ENCODE measurements around the gene COL24A1.
"Not testable (repeated sequence)": the region's sequence is repeated elsewhere in the genome, so short reads cannot be mapped to it uniquely, and the experiment has no call there.

Gene COL24A1

DNA sequence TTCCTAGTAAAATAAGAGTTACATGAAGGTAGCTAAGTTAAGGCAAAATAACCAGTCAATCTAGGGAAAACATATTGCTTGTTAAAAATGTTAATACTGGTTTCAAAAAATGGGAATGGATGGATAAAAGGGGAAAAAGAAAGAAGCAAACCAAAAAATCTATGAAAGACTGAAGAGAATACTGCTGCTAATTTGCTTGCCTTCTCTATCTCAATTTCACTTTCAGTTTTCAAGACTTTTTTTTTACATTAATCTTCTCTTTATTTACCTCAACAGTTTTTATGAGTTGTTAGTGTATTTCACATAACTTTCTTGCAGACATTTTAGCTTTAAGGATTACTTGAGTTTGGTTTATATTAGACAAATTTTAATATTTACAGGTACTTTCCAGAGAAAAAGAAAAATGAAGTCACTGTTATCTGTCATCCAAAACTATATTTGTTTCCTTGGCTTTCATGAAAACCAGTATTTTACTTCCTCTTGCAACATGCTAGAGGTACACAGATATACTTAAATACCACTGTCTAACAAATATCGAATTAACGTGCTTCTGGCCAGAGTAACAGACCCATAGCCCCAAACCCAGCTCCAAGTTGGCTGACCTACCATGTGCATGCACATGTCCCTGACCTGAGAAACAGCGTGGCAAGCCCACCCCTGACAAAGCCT is 70.7 kb downstream of the COL24A1 start:
- in situ Hi-C loops (cut with MboI; ENCODE audit: low sequenced_read_pairs), result no loop called here

DNA sequence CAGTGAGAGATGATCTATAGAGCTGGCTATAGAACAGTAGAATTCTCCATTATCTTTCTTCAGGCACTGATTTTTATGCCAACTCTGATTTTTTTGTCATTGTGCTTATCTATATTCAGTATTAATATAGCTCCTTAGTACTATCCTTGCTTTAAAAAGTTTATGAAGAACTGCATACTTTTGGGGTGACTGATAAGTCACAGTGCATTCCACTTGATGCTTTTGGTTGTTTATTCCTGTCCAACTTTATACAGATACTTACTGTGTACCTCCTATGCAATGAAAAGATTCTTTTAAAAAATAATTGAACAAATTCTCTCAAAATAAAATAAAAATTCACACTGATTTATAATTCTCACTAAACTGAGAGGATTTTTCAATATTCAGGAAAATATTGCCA is 71.6 kb downstream of the COL24A1 start:
- in situ Hi-C loops (cut with MboI; ENCODE audit: low sequenced_read_pairs), result no loop called here

DNA sequence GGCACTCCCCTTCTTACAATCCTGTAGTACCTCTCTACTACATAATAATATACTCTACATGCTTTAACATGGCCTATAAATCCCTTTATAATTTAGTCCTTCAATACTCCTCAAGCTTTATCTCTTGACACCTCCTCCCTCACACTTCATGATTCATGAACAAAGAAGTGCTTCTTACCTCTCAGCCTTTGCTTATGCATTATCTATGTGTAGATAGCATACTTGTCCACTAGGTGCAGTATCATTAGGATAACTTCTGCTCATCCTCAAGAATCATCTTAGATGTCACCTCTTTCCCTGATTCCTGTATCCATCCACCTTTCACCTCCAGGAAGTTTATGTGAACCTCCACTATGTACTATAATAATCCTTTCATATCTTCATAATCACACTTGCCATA is 74.4 kb downstream of the COL24A1 start:
- in situ Hi-C loops (cut with MboI; ENCODE audit: low sequenced_read_pairs), result no loop called here

DNA sequence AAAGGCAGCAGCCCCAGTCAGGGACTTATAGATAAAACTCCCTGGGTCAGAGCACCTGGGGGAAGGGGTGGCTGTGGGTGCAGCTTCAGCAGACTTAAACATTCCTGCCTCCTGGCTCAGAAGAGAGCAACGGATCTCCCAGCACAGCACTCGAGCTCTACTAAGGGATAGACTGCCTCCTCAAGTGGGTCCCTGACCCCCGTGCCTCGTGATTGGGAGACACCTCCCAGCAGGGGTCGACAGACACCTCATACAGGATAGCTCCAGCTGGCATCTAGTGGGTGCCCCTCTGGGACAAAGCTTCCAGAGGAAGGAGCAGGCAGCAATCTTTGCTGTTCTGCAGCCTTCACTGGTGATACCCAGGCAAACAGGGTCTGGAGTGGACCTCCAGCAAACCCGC is 84.1 kb downstream of the COL24A1 start:
- in situ Hi-C loops (cut with MboI; ENCODE audit: low sequenced_read_pairs), result not testable (repeated sequence)

DNA sequence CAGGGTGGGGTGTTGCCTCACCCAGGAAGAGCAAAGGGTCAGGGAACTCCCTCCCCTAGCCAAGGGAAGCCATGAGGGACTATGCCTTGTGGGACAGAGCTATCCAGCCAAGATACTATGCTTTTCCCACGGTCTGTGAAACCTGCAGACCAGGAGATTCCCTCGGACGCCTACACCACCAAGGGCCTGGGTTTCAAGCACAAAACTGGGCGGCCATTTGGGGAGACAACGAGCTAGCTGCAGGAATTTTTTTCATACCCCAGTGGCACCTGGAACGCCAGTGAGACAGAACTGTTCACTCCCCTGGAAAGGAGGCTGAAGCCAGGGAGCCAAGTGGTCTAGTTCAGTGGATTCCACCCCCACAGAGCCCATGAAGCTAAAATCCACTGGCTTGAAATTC is 84.7 kb downstream of the COL24A1 start:
- in situ Hi-C loops (cut with MboI; ENCODE audit: low sequenced_read_pairs), result not testable (repeated sequence)

DNA sequence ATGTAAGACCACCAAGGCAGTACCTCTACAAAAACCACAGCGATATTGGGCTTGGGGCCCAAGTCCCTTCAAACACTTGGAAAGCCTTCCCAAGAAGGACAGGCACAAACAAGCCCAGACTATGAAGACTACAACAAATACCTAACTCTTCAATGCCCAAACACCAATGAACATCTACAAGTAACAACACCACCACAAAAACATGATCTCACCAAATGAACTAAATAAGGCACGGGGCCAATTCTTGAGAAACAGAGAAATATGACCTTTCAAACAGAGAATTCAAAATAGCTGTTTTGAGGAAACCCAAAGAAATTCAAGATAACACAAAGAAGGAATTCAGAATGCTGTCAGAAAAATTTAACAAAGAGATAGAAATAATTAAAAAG is 86.8 kb downstream of the COL24A1 start:
- in situ Hi-C loops (cut with MboI; ENCODE audit: low sequenced_read_pairs), result no loop called here

DNA sequence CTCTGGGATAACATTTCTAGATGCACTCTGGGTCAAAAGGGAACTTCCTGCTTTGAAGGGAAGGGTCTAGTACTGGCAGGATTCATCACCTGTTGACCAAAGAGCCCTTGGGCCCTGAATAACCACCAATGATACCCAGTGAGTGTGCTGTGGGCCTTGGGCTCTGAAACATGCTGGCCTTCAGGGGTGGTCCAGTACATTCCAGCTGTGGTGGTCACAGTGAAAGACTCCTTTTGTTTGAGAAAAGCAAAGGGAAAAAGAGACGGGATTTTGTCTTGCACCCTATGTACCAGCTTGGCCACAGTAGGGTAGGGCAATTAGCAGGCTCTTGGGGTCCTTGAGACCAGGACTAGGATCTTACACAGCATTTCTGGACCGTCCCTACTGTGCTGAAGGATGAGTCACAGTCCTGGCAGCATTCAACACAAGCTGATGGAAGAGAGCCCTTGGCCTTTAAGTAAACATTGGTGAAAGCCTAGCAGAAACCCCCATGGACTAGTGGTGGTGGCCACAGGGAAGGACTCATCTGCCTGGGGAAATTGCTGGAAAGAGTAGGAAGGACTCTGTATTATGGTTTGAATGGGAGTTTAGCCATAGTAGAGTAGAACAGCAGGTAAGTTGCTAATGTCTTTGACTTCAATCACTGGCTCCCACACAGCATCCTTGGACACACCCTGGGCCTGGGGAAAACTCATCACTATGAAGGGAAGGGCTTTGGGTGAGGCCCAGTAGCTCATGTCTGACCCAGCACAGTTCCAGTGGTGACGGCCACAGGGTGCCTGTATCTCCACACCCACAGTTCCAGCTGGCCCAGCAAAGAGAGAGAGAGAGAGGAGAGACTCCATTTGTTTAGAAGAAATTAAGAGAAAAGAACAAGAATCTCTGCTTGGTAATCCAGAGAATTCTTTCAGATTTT is 87.5 kb downstream of the COL24A1 start:
- in situ Hi-C loops (cut with MboI; ENCODE audit: low sequenced_read_pairs), result no loop called here

DNA sequence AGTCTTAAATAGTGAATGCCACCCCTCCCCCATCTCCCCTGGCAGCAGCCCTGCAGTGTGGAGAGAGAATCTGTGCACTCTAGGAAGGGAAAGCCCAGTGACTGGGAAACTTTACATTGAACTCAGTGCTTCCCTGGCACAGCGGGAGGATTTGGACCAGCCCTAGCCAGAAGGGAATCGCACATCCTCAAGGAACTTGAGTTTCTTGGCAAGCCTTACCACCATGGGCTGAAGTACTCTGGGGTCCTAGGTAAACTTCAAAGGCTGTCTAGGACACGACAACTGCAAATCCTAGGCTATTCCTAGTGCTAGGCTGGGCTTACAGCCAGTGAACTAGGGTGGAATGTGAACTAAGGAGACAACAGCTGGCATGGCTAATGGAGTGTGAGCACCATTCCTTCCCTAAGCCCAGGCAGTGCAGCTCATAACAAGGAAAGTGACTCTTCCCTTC is 88.3 kb downstream of the COL24A1 start:
- in situ Hi-C loops (cut with MboI; ENCODE audit: low sequenced_read_pairs), result no loop called here

DNA sequence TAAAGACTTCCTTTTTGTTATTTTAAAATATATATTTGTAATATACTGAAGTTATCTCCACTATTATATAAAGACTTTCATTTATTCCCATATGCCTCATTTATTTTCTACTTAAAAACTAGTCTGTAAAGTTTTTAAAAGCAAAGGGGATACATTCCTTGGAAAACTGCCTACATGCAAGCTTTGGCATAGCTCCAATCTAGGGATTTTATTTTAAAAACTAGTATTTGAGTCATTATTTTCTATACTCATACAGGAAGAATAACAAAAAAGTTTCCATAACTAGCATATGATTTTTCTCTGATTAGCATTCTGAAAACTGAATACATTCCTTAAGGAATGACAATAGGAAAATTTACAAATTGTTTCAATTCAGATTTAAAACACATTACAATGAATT is 88.9 kb downstream of the COL24A1 start:
- in situ Hi-C loops (cut with MboI; ENCODE audit: low sequenced_read_pairs), result no loop called here

DNA sequence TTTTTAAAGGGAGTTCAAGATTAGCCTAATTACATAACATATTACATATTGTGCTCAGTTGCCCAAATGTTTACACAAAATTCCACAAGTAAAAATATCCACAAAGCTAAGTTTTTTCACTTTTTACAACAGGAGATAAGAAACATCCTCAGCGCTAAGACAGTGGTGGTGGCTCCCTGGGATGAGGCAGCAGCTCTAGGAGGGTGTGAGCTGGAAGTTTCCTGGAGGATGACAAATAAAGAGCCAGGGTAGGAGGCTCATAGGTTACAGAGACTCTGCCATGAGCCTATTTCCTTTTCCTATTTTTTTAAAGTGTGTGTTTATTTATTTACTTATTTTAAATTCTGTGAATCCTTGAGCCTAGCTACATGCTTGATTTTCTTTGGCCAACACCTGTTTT is 91.7 kb downstream of the COL24A1 start:
- in situ Hi-C loops (cut with MboI; ENCODE audit: low sequenced_read_pairs), result no loop called here

DNA sequence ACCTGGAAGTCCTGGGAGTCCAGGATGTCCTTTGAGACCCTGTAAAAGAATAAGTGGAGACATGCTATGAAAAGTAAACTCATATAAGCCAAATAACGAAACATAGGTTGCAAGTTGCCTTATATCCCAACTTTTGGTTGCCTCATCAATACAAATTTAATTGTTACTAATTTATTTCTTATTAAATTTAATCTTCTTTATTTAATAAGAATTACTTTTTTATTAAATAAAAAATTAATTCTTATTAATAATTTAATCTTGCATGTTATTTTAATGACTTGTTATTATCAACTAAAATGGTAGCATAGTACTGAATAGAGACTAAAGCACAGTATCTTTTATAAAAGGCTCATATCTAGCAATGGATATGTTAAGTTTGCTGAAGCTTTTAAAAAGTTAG is 92.9 kb downstream of the COL24A1 start:
- in situ Hi-C loops (cut with MboI; ENCODE audit: low sequenced_read_pairs), result no loop called here

DNA sequence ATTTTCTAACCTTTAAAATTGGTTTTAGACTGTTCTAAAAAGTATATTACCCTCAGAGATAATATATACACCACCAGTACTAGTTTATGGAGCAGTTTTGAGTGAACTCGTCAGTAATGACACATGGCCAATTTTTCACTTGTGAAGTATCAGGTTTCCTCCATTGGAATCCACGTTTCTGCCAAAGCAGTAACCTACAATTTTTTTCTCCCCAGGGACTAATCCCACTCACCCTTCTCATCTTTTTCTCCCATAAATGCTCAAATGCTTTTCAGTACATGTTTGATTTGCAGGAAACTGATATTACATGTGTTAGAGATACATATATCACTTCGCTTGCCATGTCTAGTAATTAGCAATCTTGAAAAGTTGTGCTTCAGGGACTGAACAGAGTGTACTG is 94.1 kb downstream of the COL24A1 start:
- in situ Hi-C loops (cut with MboI; ENCODE audit: low sequenced_read_pairs), result no loop called here

DNA sequence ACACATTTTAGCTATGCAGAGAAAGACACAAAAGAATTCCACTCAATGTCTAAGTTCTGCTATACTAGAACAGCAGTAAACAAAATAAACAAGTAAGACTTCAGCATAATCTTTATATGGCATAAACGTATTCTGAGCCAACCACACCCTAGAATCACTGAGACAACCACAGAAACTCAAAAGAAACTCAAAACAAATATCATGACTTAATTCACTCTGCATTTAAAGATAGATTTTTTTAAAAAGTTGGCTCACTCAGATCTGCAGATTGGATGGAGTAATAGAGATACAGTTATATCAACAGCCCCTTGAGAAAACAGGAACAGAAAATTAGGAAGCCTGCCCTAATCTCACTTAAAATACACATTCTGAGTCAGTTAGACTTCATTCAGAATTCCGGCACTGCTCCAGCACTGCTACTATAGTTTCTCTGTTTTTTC is 95.0 kb downstream of the COL24A1 start:
- in situ Hi-C loops (cut with MboI; ENCODE audit: low sequenced_read_pairs), result no loop called here

DNA sequence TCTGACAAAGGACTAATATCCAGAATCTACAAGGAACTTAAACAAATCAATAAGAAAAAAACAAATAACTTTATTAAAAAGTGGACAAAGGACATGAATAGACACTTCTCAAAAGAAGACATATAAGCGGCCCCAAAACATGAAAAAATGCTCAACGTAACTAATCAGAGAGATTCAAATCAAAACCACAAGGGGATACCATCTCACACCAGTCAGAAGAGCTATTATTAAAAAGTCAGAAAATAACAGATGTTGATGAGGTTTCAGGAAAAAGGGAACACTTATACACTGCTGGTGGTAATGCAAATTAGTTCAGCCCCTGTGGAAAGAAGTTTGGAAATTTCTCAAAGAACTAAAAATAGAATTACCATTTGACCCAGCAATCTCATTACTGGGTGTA is 102.2 kb downstream of the COL24A1 start:
- in situ Hi-C loops (cut with MboI; ENCODE audit: low sequenced_read_pairs), result no loop called here

DNA sequence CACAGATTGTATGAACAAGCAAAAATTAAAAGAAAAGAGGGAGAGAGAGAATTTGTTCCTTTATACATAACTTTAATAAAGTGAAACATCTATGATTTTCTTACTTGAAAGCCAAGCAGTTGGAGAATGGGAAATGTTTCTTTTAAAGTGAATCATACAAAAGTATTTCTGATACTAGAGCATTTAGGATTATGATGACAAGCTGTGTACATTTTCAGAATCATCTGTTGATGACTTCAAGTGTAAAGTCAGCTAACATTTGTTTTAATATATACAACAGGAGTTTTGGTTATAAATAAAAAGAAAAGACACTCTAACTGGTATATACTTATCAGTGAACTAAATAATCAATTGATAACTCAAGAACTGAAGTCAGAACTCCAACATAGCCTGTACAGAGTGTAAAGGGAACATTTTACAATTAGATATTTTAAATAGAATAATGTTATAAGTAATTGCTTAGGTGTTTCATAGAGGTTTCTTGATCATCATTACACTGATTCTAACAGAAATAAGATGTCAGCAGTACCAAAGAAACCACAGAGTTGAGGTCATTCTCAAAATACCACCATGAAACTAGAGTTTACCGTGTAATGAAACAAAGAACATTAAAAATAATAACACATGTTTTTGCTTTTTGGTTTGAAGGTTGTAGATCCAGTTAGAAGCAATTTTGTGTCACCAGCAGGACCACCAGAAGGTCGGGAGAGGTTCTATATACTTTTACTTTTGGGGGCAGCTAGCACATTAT is 103.4 kb downstream of the COL24A1 start:
- in situ Hi-C loops (cut with MboI; ENCODE audit: low sequenced_read_pairs), result no loop called here

DNA sequence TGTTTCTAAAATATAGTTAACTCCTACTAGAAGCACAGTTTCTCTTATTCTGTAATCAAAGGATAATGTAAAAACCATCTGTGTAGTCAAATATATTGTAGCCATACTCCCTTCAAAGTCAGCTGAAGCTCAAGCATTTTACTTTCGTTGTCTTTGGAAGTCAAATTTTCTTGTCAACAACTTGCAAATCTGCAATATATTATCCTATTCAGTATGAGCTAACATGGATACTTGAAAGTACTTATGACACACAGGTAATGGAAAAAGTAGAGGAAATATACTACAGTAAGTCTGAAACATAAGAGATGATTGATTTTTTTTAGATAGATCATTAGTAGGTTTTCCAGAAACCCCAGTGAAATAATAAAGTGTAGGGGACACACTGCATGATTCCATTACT is 121.5 kb downstream of the COL24A1 start:
- in situ Hi-C loops (cut with MboI; ENCODE audit: low sequenced_read_pairs), result no loop called here

DNA sequence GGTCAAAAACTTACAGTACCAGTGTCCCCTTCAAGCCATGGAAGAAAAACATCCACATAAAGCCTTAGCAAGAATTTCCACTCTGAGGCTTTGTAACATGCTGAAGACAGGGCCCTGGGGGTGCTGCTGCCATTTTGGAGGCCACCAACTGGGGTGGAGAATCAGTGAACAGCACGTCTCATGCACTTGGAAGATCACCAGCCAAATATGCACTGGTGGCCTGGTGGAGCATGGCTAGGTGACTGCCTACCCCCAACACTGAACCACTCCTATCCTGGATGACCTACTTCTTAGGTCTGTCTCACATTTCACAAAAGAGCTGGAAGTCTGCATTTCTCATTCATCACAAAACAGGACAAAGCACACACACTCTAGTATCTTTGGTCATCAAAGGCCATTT is 126.4 kb downstream of the COL24A1 start:
- in situ Hi-C loops (cut with MboI; ENCODE audit: low sequenced_read_pairs), result no loop called here

DNA sequence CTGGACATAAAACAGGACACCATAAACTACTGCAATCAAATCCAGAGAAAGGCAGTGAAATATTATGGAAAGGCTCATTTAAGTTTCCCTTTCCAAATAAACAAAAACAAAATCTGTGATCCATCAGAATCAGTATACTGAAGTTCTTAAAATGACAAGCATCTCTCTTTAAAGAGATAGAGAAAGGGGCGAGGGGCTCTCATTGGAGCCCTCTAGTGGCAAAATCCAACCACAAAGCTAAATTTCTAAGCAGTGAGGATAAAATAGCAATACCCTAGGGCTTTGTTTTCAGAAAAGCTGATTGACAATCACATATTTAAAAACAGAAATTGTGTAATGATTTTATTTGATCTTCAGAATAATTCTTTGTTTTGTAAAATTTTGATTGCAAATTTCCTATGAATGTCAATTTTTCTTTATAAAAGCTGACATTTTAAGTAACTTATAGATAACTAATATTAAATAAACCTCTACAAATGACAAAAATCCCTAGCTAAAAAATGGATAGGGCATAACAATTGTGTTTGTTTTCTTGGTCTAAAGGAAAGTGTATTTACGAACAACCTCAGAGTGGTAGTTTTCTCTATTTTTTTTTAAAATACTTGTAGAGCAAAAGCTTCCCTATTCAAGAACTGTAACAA is 138.2 kb downstream of the COL24A1 start:
- in situ Hi-C loops (cut with MboI; ENCODE audit: low sequenced_read_pairs), result no loop called here

DNA sequence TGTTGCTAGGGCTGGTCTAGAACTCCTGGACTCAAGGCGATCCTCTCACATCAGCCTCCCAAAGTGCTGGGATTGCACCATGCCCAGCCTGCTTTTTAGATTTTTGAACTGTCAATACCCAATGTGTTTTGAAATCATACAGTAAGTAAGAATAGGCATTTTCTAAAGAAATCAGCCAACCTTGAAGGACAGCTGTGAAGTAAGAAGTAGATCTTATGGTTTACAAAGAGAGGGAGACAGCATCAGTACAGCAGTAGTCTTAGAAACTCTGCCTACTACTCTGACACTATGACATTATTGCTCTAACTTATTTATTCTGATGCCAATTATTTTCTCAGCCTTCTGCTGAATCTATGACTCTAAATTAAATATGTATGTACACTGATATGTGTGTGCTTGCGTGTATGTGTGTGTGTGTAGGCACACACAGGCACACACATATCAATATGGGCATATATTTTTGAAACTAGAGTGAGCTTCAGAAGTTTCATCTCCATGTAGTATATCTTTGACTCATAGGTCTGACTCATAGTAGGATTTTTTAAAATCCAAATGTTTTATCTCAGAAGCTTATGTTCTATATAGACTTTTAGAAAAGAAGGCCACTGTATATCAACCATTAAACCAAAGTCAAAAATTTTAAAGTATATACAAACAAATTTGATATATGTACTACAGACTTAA is 140.4 kb downstream of the COL24A1 start:
- in situ Hi-C loops (cut with MboI; ENCODE audit: low sequenced_read_pairs), result no loop called here

DNA sequence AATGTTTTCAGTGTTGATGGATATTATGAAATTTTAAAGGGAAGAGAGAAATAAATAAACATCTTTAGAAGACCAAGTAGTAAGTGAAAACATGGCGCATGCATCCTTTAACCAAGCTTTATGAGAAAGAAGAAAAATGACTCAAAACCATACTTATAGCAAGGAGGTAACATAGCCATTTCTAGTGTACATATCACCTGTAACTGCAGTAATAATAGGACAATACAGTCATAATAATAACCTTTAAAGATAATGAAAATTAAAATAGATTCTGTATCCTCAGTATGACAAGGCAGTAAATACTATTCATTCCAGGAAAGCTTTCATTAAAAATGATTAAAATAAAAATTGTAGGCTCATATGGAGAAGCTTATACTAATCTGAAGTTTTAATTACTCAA is 141.2 kb downstream of the COL24A1 start:
- in situ Hi-C loops (cut with MboI; ENCODE audit: low sequenced_read_pairs), result no loop called here

DNA sequence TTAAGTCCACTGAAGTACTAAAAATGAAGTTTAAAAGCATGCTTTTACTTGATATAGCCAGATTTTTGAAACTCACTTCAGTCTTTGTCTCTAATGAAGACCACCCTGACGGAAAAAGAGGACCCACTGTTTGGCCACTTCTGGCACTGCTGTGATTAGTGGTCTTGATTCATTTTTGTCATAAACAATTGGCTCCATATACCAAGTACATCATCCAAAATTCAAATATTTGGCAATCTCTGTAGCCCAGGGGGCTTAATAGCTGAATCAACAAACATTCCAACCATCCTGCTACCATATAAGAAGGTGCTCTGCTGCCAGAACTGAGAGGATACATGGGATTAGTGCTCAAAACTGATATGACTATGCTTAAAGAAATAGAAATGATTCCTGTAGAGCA is 156.0 kb downstream of the COL24A1 start:
- in situ Hi-C loops (cut with MboI; ENCODE audit: low sequenced_read_pairs), result no loop called here

Measured in hTERT RPE-1 (cell line).